HG02610 (cell line): ENCODE results near the gene PRELP.

ENCODE experiments used
- ATAC-seq: cut with Tn5 transposase; IDR thresholded peaks from one replicate; pipeline ENCODE4 v1.9.1; 2021; ENCODE audit warnings: mild to moderate bottlenecking, moderate library complexity; ENCODE audit not compliant: unreplicated experiment

PRELP gene

DNA sequence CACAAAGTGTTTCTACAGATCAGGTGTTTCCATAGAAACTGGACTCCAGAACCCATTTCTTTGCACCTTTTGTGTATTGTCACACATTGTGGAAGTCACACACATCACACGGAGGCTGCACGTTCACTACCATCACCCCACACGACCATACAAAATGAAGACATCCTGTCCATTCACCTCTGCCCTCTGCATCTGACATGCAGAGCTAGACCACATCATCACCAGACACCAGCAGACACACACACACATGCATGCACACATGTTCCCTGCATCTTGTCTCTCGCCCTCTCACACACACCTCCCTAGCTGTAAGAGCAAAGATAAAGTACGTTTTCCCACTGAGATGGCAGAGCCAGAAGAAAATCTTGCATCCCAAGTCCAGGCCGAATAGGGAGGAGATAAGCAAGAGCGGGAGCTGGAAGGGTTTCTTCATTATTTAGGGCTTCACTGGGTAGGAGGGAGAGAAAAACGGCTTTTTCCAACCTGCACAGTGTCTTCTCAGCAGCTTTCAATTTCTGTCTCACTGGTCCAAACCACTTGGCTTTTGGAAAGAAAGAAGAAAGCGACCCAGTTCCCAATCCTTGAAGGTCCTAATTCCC lies 709 bp downstream of the PRELP start:
- ATAC-seq, result no peak

DNA sequence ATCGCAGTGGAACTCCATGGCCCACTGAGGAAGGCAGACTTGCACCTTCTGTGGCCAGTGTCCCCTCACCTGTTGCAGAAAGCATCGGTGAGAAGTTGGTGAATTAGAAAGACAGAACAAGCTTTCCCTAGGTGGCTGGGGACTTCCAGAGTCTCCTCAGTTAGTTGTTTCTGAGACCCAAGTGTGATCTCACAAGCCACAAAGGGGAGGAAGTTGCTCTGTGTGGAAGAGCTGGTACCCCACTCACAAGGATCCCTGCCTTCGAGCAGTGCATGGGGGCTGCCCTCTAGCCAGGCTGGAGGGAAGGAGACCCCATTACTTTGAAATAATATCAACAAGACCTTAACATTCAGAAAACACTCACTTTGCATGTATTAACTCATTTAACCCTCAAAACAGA lies 2.1 kb downstream of the PRELP start:
- no peak for ATAC-seq

DNA sequence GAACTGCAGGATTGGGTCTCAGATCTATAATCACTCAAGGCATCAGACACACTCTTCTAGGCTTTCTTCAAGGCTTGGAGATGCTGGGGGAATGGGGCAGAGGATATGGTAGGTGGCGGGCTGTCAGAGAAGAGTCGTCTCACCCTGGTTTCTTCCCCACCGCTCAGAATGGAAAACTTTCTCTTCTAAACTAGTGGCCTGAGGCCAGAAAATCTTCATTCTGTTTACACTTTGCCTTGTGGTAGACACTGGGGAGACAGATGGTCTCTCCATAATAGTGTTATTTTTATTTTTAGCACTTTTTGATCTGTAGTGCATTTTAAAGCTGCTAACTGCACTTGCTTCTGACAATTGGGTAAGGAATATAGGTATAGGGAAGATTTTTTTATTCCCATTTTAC lies 2.6 kb downstream of the PRELP start:
- no peak for ATAC-seq

DNA sequence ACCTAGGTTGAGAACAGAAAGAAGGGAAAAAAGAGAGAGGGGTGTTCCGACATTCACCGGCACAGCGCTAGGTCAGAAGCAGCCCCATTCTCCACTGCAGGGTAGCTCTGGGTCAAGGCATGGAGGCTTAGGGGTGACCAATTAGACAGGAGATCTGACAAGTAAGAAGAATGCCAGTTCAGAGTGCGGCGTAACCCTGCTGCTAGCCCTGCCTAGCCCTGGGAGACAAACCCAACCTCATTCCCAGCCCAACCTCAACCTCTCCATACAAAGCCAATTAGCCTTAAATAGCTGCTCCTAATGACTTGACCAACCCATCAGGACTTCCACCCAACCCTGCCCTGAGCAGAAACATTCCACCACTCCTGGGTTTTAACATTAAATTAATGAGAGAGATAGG lies 3.4 kb downstream of the PRELP start:
- ATAC-seq, result no peak

DNA sequence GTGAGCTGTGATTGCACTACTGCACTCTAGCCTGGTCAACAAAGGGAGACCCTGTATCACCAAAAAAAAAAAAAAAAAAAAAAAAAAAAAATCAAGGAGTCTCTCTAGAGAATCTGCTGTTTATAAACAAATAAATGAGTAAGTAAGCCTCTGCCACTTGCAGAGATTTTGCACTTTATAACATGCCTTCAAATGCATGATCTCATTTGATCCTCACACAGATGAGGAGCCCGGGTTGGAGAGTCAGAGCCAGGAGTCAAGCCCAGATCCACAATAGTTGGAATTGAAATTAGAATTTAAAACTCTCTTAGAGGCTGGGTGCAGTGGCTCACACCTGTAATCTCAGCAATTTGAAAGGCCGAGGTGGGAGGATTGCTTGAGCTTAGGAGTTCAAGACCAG lies 4.0 kb downstream of the PRELP start:
- ATAC-seq, result no peak

DNA sequence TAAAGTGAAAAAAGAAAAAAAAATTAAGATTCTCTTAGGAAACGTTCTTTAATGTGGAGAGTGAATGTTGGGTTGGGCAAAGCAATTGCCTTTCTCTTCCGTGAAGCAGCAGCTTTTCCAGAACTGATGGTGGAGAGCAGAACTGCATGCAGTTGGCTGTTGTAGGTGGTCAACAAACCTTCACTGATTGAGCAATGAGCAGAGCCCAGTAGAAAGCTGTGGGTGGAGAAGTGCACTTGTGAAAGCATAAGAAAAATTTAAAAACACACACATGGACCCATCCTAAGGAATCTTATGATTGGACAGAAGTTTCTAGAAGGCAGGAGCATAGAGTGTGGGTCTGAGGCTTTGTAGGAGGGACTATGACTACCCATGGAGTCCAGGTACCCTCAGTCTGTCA lies 4.5 kb downstream of the PRELP start:
- ATAC-seq, result no peak

DNA sequence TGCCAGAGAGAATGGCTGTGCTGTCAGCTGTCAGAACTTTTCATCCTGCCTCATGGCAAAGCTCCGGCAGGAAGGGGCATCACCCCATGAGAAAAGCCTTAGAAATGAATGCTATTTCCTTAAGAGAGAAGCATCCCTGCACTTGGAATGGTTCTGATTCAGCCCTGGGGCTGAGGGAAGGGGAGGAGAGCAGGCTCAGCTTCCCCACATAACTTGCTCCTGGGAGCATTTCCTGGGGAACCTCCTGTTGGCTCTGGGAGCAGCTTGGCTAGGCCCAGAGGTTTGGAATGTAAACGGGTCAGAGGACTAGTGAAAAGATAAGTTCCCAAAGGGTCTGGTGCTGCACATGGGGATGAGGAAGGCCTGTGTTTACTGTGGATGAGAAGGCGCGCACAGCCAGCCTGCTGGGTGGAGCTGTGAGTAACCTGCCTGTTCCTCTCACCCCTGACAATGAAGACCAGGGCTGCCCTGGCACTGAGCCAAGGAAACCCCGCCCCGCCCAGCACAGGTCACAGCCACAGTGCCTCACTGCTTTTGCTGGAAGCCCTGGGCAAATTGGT lies 5.0 kb downstream of the PRELP start:
- ATAC-seq, result no peak

DNA sequence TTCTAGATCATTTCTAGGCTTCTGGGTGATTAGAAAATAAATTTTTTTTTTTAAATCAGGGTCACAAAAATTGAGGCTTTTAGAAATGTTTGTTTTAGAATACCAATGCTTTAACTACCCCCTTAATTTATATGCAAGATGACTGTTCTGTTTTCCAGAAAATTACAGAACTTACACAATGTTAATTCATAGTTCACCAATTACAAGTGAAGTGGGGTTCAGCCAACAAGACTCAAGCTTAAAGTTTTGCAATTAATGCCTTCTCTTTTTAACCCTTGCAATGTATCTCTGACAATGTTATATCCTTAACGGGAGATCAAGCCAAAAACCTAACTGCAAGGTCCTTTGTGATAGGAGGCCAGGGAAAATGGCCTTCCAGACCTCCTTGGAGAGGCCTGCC lies 5.6 kb downstream of the PRELP start:
- ATAC-seq, result no peak

DNA sequence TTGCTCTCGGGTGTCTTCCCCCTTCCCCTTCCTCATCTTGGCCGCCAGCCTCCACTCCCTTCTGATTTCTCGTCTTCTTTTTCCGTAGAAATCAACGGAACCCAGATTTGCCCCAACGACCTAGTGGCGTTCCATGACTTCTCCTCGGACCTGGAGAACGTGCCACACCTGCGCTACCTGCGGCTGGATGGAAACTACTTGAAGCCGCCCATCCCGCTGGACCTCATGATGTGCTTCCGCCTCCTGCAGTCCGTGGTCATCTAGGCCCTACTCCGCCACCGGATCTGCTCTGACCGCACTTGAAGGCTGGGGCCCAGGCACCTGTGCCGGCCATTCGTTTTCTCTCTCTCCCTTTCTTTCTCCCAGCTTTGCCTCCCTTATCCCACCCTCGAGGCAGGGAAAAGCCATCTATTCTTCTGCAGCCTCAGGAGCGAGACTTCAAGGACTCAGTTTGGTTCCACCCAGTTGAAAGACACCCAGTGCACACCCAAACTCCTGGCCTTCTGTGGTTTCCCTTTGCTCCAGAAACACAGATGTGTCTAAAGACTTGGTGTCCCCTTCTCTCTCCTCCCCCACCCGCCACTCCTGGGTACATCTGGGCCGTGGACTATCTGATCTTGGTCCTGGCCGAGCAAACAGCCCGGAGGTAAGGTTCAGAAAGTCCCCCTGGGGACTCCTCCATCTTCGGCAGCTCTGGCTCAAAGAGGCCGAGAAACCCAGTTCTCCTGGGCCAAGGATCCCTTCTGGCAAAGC lies 11.2 kb downstream of the PRELP start:
- ATAC-seq, result no peak

DNA sequence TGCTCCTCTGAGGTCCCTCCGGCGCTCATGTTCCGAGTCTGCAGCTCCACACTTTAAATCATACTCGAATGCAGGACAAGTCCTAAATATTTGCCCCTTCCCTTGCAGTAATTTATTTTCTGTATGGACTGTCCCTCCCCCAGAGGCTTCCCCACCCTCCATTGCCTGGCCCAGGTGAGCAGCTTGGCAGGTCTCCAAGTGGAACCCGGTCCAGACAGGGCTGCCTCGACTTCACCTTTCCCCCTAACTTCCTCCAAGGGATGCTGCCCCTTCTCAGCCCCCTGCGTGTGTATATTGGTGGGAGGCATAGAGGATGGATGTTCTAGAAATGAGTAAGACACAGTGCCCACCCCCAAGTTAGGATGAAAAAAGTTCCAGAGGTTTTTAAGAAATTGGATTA lies 12.9 kb downstream of the PRELP start:
- ATAC-seq, result no peak

DNA sequence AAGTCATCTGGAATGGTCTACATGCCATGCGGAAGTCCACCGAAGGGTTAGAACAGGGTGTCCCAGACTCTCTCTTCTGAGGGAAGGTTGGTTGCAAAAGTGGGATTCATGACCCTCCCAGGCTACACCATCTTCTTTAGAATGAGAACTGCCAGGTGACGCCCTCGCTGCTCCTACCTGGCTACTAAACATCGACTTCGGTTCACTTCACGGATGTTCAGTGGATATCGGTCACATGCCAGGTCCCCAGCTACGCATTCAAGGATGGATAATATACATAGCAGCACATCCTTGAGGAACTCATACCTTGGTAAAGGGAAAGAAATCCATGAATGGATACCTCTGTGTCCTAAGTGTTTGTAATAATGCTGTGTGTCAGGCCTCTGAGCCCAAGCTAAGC lies 15.0 kb downstream of the PRELP start:
- ATAC-seq, result no peak

DNA sequence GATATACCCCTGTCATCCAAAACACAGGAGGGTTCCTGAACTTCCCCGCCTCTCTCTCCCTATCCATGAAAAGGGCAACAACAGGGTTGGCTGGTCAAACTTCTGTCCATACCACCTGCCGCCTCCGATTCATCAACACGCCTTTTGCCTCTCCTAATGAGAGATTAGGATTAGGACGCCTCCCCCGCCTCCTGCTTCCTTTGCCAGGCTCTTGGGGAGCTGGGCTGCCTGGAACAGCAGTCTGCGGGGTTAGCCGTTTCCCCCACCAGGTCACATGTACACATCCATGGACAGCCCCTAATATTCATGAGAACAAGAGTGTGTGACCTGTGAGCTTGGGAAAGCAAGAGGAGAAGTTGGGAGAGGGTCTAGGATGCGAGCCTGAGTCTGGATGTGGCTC lies 16.1 kb downstream of the PRELP start:
- ATAC-seq, result no peak

DNA sequence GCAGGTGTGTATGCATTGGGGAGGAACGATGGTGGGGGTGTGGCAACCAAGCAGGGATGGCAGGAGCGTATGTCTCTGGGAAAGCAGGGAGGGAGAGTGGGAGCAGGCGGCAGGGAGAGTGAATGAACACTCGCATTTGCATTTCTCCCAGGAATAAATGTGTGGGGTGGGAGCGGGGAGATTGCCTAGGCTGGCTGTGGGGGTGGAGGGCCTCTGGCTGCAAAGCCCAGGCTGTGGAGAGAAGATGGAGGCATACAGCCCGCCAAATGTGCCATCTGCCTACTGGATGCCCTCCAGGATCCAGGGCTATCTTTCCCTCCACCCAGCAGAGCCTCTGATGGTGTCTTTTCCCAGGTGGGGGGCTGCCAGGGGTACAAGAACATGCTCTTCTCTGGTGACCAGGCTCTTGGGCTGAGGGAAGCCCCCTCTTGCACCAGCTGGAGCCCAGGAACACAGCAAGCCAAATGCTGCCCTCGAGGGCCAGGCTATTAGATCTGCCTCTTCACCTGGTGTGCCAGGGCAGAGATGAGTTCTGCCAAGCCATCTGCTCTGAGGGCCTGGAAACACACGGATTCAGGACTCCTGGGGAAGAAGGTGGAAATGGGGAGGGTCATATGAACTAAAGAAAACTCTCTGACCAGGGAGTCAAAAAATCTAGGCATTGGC lies 16.6 kb downstream of the PRELP start:
- ATAC-seq, result no peak

DNA sequence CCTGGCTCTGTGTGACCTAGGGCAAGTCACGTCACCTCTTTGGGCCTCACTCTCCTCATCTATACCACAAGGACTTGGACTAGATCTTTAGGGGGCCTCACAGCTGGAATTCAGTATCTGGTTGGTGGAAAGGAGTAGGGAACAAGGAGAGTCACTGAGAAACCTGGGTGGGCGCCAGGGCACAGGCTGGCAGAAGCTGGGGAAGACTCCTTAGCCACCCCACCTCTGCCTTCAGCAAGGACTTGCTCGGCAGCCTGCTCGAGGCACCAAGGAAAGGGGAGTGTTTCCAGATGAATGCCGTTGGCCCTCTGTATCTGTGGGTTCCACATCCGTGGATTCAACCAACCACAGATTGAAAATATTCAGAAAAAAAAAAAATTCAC lies 17.1 kb downstream of the PRELP start:
- ATAC-seq, result no peak

DNA sequence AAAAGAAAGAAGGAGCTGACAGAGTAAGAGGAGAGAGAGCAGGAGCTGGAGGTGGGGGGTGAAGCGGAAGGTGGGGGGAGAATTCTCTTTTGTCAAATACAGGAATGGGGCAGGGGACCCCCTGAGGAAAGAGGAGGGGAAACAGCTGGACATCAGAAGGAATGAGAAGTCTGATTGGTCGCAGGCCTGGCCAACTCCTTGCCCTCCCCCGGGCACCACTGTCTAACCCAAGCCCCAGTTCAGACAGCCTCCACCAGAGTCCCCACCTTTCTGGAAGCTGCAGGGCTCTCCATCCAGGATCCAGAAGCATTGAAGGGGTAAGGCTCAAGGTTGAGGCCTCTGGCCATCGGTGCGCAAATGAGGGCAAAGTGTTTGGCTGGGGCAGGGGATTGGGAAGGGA lies 18.3 kb downstream of the PRELP start, which contains the start of gene OPTC:
Gene OPTC (plus strand): TSS at position 253 of the 400 bp plus-strand sequence. CDS start 1,853 bp downstream, outside the sequence.
- no peak for ATAC-seq

DNA sequence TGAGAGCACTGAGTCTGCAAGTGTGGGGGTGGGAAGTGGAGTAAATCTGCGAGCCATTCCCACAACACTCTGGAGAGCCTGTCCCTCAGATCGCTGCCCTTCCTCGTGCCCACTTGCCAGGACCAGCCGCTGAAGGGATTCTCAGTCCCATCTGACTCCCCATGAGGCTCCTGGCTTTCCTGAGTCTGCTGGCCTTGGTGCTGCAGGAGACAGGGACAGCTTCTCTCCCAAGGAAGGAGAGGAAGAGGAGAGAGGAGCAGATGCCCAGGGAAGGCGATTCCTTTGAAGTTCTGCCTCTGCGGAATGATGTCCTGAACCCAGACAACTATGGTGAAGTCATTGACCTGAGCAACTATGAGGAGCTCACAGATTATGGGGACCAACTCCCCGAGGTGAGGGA lies 20.2 kb downstream of the PRELP start:
- ATAC-seq, result no peak

DNA sequence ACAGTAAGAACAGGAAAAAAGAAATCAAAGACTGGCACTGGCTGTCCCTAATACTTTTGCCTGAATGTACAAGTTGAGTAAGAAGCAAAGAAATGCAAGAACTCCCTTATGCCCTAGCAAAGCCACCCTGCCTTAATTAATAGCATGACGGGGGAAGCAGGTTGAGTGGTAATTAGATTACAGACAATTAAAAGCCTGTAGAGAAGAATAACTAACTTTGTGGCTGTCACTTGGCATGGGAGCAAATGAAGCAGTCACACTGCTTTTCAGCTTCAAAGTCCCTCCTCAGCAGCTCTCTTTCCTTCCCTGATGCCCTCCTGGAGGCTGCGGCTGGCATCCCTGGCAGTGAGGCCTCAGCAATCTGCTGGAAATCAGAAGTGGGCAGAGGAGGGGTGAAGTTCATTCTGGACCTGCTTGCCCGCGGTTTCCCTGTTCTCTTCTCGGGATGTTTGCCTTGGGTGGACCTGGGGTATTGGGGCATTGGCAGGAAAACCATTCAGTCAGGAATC lies 21.7 kb downstream of the PRELP start:
- ATAC-seq, result no peak

DNA sequence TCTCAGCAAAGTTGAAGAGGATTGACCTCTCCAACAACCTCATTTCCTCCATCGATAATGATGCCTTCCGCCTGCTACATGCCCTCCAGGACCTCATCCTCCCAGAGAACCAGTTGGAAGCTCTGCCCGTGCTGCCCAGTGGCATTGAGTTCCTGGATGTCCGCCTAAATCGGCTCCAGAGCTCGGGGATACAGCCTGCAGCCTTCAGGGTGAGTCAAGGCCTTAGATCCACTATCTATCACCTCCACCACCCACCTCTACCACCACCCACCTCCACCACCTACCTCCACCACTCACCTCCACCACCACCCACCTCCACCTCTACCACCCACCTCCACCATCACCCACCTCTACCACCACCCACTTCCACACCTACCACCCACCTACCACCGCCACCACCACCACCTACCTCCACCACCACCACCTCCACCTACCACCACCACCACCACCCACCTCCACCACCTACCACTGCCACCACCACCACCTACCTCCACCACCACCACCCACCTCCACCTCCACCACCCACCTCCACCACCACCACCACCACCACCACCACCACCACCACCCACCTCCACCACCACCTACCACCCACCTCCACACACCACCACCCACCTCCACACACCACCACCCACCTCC lies 24.2 kb downstream of the PRELP start:
- no peak for ATAC-seq

DNA sequence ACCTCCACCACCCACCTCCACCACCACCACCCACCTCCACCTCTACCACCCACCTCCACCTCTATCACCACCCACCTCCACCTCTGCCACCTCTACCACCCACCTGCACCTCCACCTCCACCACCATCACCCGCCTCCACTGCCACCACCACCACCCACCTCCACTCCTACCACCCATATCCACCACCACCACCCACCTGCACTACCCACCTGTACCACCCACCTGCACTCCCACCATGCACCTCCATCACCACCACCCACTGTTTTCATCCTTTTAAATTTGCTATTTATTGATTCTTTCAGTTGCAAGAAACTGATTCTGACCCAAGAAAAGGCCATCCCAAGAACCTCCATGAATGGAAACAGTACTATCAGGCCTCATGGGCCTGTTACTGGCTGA lies 24.7 kb downstream of the PRELP start:
- no peak for ATAC-seq

DNA sequence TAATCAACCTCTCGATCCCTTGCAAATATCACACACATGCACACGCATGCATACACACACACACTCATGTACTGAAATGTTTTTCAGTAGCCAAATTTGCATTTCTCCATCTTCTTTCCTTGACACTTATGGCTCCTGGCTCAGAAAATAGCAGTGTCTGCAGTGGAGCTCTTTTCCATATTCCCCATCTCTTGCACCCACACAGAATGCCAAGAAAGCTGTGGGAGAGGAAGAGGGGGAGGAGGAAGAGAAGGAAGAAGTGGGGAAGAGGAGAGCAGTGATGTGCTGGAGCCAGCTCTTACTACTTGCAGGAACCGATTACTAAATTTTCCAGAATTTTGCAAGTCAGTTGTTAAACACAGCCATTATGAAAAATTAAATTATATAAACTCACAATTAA lies 28.2 kb downstream of the PRELP start:
- no peak for ATAC-seq
